ENCODE data around the gene TRIM46. TPM values are rescaled to one million over a fixed set of nuclear protein-coding genes. Genes with fewer than 3 reads are reported as not detected.

TRIM46 gene
- total and polyA plus RNA-seq, 2 of the 13 experiments (the other 11 are each of a cell fraction or from before 2014, with no cell fraction given): 0.04 to 0.09 TPM

DNA sequence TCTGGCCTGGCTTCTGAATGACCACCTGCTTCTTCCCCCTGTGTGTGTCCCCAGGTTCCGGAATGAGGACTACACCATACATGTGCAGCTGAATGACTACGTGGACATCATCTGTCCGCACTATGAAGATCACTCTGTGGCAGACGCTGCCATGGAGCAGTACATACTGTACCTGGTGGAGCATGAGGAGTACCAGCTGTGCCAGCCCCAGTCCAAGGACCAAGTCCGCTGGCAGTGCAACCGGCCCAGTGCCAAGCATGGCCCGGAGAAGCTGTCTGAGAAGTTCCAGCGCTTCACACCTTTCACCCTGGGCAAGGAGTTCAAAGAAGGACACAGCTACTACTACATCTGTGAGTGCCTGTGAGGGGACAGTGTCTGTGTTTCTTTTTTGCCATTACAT, 42.4 kb upstream of the TRIM46 start:
- H3K4me1 ChIP-seq (ENCODE audit: insufficient read depth, low read length): peaks cover 51% of the 10 kb centered on the region
- WGBS (ENCODE audit: low lambda C conversion rate): no CpG with 5 or more reads among the region's 8 CpGs
- no TSS peak for BruUV-seq (replicated peaks)
- ChIA-PET CTCF (ENCODE audit: low intra/inter-chr PET ratio, low total read pairs) (no interaction called here), POLR2A (interaction anchor here (1.1 to 3.9 kb wide), 5 partner anchors 9 to 62 kb away, joined by 3 to 28 read pairs (median 5); partner anchors contain the start of genes DPM3 and KRTCAP2)
- DNase-seq (ENCODE audit: low spot score) (no peak), FAIRE-seq (no peak), ATAC-seq (no peak)
- H3K79me2 ChIP-seq (ENCODE audit: insufficient read depth, low read length): peaks cover 54% of the 10 kb centered on the region
- H4K20me1 ChIP-seq (ENCODE audit: insufficient read depth, low read length): peaks cover 60% of the 10 kb centered on the region
- intact Hi-C loops (cut with micrococcal nuclease; ENCODE audit: unreplicated experiment) (no loop called here), in situ Hi-C loops (cut with HindIII; ENCODE audit: extremely low pct_ligation_motif_present, low pct_unique_long_range_greater_than_20kb) (no loop called here)
- H3K27me3 ChIP-seq (ENCODE audit: control insufficient read depth in 1 of 2, insufficient read depth in 2 of 2, low read length in 2 of 2): no peaks in the 10 kb centered on the region; a peak in 1 of 5 replicates
- peak overlapping the region; percentile 94 for H3K4me2 ChIP-seq (ENCODE audit: low read depth, low read length)
- peak overlapping the region; percentile 99 for H3K9ac ChIP-seq (ENCODE audit: insufficient read depth, low read depth, low read length)
- H2AFZ ChIP-seq (ENCODE audit: low read length): no peak overlapping the region
- peak overlapping the region; percentile 96 to 99 (median 99) for H3K4me3 ChIP-seq (replicated peaks in 1 of 3; ENCODE audit: insufficient read depth in 1 of 3, low read depth in 2 of 3, low read length in 3 of 3)
- H3K36me3 ChIP-seq (replicated peaks in 1 of 2; ENCODE audit: control insufficient read depth in 1 of 2, insufficient read depth in 2 of 2, low read length in 2 of 2): peaks cover 17 to 46% of the 10 kb centered on the region in 2 experiments
- peak overlapping the region; percentile 100 for H3K27ac ChIP-seq (ENCODE audit: extremely low read length, insufficient read depth, low read length)
- no peaks in the 10 kb centered on the region for H3K9me3 ChIP-seq (ENCODE audit: low read length)
- peak; percentile 40 for TF ChIP-seq AGO2 (optimal IDR thresholded peaks at IDR 0.05; ENCODE audit: low read depth, low read length)
- TF ChIP-seq AKAP8 (CRISPR knock-in tag; IDR thresholded peaks at IDR 0.05): 0 out of 2 replicates have a peak, but pooled peaks have one; percentile 41
- TF ChIP-seq HOXA5 (CRISPR knock-in tag; IDR thresholded peaks at IDR 0.05): 0 out of 2 replicates have a peak, but pooled peaks have one; percentile 8
- no peak for TF ChIP-seq ZSCAN9 (CRISPR knock-in tag; IDR thresholded peaks at IDR 0.05; ENCODE audit: borderline replicate concordance)
- TF ChIP-seq, protein P1, sequence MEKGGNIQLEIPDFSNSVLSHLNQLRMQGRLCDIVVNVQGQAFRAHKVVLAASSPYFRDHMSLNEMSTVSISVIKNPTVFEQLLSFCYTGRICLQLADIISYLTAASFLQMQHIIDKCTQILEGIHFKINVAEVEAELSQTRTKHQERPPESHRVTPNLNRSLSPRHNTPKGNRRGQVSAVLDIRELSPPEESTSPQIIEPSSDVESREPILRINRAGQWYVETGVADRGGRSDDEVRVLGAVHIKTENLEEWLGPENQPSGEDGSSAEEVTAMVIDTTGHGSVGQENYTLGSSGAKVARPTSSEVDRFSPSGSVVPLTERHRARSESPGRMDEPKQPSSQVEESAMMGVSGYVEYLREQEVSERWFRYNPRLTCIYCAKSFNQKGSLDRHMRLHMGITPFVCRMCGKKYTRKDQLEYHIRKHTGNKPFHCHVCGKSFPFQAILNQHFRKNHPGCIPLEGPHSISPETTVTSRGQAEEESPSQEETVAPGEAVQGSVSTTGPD (CRISPR knock-in tag; IDR thresholded peaks at IDR 0.05): no peak
- TF ChIP-seq LCORL (IDR thresholded peaks at IDR 0.05): no peak
- TF ChIP-seq LCORL (CRISPR knock-in tag; IDR thresholded peaks at IDR 0.05): 0 out of 2 replicates have a peak, but pooled peaks have one; percentile 15
- TF ChIP-seq, protein P2, sequence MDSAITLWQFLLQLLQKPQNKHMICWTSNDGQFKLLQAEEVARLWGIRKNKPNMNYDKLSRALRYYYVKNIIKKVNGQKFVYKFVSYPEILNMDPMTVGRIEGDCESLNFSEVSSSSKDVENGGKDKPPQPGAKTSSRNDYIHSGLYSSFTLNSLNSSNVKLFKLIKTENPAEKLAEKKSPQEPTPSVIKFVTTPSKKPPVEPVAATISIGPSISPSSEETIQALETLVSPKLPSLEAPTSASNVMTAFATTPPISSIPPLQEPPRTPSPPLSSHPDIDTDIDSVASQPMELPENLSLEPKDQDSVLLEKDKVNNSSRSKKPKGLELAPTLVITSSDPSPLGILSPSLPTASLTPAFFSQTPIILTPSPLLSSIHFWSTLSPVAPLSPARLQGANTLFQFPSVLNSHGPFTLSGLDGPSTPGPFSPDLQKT (CRISPR knock-in tag; IDR thresholded peaks at IDR 0.05; ENCODE audit: borderline replicate concordance): no peak
- no peak for TF ChIP-seq ZNF780A (CRISPR knock-in tag; IDR thresholded peaks at IDR 0.05)
- TF ChIP-seq ARNT (IDR thresholded peaks at IDR 0.05): no peak
- TF ChIP-seq, protein P3, sequence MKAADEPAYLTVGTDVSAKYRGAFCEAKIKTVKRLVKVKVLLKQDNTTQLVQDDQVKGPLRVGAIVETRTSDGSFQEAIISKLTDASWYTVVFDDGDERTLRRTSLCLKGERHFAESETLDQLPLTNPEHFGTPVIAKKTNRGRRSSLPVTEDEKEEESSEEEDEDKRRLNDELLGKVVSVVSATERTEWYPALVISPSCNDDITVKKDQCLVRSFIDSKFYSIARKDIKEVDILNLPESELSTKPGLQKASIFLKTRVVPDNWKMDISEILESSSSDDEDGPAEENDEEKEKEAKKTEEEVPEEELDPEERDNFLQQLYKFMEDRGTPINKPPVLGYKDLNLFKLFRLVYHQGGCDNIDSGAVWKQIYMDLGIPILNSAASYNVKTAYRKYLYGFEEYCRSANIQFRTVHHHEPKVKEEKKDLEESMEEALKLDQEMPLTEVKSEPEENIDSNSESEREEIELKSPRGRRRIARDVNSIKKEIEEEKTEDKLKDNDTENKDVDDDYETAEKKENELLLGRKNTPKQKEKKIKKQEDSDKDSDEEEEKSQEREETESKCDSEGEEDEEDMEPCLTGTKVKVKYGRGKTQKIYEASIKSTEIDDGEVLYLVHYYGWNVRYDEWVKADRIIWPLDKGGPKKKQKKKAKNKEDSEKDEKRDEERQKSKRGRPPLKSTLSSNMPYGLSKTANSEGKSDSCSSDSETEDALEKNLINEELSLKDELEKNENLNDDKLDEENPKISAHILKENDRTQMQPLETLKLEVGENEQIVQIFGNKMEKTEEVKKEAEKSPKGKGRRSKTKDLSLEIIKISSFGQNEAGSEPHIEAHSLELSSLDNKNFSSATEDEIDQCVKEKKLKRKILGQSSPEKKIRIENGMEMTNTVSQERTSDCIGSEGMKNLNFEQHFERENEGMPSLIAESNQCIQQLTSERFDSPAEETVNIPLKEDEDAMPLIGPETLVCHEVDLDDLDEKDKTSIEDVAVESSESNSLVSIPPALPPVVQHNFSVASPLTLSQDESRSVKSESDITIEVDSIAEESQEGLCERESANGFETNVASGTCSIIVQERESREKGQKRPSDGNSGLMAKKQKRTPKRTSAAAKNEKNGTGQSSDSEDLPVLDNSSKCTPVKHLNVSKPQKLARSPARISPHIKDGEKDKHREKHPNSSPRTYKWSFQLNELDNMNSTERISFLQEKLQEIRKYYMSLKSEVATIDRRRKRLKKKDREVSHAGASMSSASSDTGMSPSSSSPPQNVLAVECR (CRISPR knock-in tag; IDR thresholded peaks at IDR 0.05; ENCODE audit: borderline replicate concordance): peak; percentile 53; the same call in 1 of the 2 replicates
- TF ChIP-seq RBFOX2 (IDR thresholded peaks at IDR 0.05; ENCODE audit: low read depth, low read length): peak; percentile 78
- peak; percentile 75 for TF ChIP-seq ZBTB38 (CRISPR knock-in tag; IDR thresholded peaks at IDR 0.05)
- TF ChIP-seq KAT7 (CRISPR knock-in tag; IDR thresholded peaks at IDR 0.05; ENCODE audit: borderline replicate concordance): 0 out of 2 replicates have a peak, but pooled peaks have one; percentile 12
- peak; percentile 39 for TF ChIP-seq POLR2AphosphoS5 (IDR thresholded peaks at IDR 0.05; ENCODE audit: low read depth, low read length)
- TF ChIP-seq KLF9 (CRISPR knock-in tag; IDR thresholded peaks at IDR 0.05; ENCODE audit: low read depth): no peak
- TF ChIP-seq, protein P4, sequence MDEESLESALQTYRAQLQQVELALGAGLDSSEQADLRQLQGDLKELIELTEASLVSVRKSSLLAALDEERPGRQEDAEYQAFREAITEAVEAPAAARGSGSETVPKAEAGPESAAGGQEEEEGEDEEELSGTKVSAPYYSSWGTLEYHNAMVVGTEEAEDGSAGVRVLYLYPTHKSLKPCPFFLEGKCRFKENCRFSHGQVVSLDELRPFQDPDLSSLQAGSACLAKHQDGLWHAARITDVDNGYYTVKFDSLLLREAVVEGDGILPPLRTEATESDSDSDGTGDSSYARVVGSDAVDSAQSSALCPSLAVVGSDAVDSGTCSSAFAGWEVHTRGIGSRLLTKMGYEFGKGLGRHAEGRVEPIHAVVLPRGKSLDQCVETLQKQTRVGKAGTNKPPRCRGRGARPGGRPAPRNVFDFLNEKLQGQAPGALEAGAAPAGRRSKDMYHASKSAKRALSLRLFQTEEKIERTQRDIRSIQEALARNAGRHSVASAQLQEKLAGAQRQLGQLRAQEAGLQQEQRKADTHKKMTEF (CRISPR knock-in tag; IDR thresholded peaks at IDR 0.05): 0 out of 2 replicates have a peak, but pooled peaks have one; percentile 4
- TF ChIP-seq RFXAP (CRISPR knock-in tag; IDR thresholded peaks at IDR 0.05; ENCODE audit: borderline replicate concordance): 0 out of 2 replicates have a peak, but pooled peaks have one; percentile 12
